Measurements from ENCODE around the gene ST8SIA4.

ST8SIA4 gene

DNA sequence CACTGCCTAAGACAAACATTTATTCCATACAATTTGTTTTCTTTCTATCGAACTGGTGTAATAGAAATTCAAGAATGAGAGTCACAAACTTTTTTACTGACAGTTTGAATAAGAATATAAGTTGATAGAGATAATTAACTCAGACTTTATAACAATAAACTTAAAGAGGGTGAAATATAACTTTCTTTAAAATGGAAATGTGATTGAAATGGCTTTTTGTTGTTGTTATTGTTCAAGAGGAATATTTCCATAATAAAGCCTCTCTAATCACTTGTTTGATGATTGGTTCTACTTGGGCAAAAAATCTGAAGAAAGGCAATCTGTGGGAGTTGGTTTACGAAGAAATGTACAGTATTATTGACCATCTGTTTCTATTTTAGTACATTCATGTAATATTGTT is 79.3 kb downstream of the ST8SIA4 start:
- peaks cover 16% of the 10 kb centered on the region for H3K4me1 ChIP-seq (ENCODE audit: control insufficient read depth, low read depth, low read length)
- H3K9me3 ChIP-seq (ENCODE audit: control insufficient read depth, low read depth, low read length): no peaks in the 10 kb centered on the region
- no peak overlapping the region for H3K9ac ChIP-seq (ENCODE audit: low read length)
- no peaks in the 10 kb centered on the region for H3K36me3 ChIP-seq (ENCODE audit: control insufficient read depth, low read depth, low read length)
- H3K27ac ChIP-seq (ENCODE audit: low read length): no peak overlapping the region
- H3K27me3 ChIP-seq (ENCODE audit: control insufficient read depth, insufficient read depth, low read length): no peaks in the 10 kb centered on the region
- no peak overlapping the region for H3K4me3 ChIP-seq (ENCODE audit: low read length)

DNA sequence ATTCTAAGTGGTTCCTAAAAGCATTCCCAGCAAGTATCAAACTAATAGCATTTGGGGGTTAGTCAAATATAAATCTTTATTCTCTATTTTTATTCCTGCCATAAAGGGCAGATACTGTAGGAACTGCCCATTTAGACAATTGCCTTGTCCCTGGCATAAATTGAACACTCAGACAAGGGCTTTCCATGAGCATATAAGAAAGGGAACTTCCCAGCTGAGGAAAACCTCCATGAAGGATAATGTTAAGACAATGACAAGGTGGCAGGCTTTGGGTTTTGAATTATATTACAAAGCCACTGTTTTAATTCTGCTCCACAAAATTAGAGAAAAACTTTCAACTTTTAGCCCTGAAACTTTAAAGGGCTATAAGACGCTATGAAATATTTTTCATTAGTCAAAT is 81.3 kb downstream of the ST8SIA4 start:
- Histone ChIP-seq H3K27me3 (ENCODE audit: control insufficient read depth, insufficient read depth, low read length) (no peaks in the 10 kb centered on the region), H3K4me1 (ENCODE audit: control insufficient read depth, low read depth, low read length) (peaks cover 7% of the 10 kb centered on the region), H3K9me3 (ENCODE audit: control insufficient read depth, low read depth, low read length) (no peaks in the 10 kb centered on the region), H3K27ac (ENCODE audit: low read length) (no peak overlapping the region), H3K36me3 (ENCODE audit: control insufficient read depth, low read depth, low read length) (no peaks in the 10 kb centered on the region), H3K4me3 (ENCODE audit: low read length) (no peak overlapping the region), H3K9ac (ENCODE audit: low read length) (no peak overlapping the region)

DNA sequence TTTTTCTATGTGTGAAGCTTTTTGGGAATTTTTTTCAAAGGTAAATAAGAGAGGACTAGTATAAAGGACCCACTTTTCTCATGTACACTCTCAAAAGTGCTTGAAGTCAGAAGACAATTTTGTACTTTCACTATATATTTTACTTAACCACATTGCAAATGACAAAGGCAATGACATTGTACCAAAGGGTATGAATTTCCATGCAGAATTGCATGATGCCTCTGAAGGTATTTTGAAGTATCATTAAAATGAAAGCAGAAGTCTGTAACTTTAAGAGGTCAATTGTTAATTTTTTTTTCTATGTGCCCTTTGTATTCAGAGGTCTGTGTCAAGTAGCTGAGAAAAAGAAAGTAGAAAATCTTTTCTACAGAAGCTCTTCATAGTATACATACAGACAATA is 84.7 kb downstream of the ST8SIA4 start:
- H3K27ac ChIP-seq (ENCODE audit: low read length): no peak overlapping the region
- no peaks in the 10 kb centered on the region for H3K36me3 ChIP-seq (ENCODE audit: control insufficient read depth, low read depth, low read length)
- H3K9me3 ChIP-seq (ENCODE audit: control insufficient read depth, low read depth, low read length): no peaks in the 10 kb centered on the region
- no peak overlapping the region for H3K9ac ChIP-seq (ENCODE audit: low read length)
- H3K27me3 ChIP-seq (ENCODE audit: control insufficient read depth, insufficient read depth, low read length): no peaks in the 10 kb centered on the region
- no peaks in the 10 kb centered on the region for H3K4me1 ChIP-seq (ENCODE audit: control insufficient read depth, low read depth, low read length)
- no peak overlapping the region for H3K4me3 ChIP-seq (ENCODE audit: low read length)

DNA sequence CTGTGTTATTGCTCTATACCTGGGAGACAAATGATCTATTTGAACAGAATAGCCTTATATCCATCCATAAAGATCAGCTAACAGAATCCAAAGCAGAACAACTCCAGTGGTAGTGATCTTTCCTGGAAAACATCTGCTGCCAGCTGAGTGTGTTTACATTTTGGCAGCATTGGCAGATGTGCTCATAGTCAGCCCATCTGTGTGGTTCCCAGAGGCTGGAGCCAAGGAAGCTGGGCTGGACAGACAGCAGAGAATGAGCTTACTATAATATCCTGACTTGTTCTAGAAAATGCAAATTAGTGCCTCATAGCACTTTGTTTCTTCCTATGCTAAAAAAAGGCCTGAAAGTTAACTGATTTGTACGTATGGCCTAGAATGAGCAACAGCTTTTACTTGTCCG is 99.7 kb downstream of the ST8SIA4 start:
- Histone ChIP-seq H3K27me3 (ENCODE audit: control insufficient read depth, insufficient read depth, low read length) (no peaks in the 10 kb centered on the region), H3K9me3 (ENCODE audit: control insufficient read depth, low read depth, low read length) (no peaks in the 10 kb centered on the region), H3K4me3 (ENCODE audit: low read length) (no peak overlapping the region), H3K36me3 (ENCODE audit: control insufficient read depth, low read depth, low read length) (no peaks in the 10 kb centered on the region), H3K4me1 (ENCODE audit: control insufficient read depth, low read depth, low read length) (peaks cover 4% of the 10 kb centered on the region), H3K27ac (ENCODE audit: low read length) (no peak overlapping the region), H3K9ac (ENCODE audit: low read length) (no peak overlapping the region)

DNA sequence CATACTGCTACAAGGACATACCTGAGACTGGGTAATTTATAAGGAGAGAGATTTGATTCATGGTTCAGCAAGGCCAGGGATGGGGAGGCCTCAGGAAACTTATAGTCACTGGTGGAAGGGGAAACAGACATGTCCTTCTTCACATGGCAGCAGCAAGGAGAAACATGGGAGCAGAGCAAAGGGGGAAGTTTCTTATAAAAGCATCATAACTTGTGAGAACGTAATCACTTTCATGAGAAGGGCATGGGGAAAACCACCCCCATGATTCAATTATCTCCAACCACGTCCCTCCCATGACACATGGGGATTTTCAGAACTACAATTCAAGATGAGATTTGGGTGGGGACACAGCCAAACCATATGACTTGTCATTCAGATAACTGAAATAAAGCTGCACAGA is 100.9 kb downstream of the ST8SIA4 start:
- Histone ChIP-seq H3K36me3 (ENCODE audit: control insufficient read depth, low read depth, low read length) (no peaks in the 10 kb centered on the region), H3K4me1 (ENCODE audit: control insufficient read depth, low read depth, low read length) (peaks cover 2% of the 10 kb centered on the region)

DNA sequence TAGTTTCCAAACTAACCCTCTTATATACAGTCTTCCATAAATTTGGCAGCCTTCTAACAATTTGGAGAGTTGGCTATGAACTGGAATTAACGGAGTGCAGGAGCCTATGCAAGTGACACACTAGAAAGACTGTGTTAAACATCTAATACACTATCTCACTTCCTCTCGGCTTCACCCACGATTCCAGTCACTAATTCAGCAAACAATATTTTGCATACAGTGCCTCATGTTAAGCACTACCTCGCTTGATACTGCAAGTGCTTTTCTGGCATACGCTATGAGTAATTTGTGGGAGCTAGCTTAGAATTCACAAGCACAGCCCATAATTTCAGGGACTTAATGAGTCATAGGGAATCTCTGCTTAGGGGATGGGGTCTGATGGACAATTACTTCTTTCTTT is 102.5 kb downstream of the ST8SIA4 start:
- Histone ChIP-seq H3K9ac (ENCODE audit: low read length) (no peak overlapping the region), H3K27ac (ENCODE audit: low read length) (no peak overlapping the region), H3K9me3 (ENCODE audit: control insufficient read depth, low read depth, low read length) (no peaks in the 10 kb centered on the region)

More for the DNA sequence above, 100.9 kb downstream of the ST8SIA4 start:
- H3K9ac ChIP-seq (ENCODE audit: low read length): no peak overlapping the region
- H3K9me3 ChIP-seq (ENCODE audit: control insufficient read depth, low read depth, low read length): no peaks in the 10 kb centered on the region
- H3K4me3 ChIP-seq (ENCODE audit: low read length): no peak overlapping the region
- H3K27ac ChIP-seq (ENCODE audit: low read length): no peak overlapping the region
- H3K27me3 ChIP-seq (ENCODE audit: control insufficient read depth, insufficient read depth, low read length): no peaks in the 10 kb centered on the region

DNA sequence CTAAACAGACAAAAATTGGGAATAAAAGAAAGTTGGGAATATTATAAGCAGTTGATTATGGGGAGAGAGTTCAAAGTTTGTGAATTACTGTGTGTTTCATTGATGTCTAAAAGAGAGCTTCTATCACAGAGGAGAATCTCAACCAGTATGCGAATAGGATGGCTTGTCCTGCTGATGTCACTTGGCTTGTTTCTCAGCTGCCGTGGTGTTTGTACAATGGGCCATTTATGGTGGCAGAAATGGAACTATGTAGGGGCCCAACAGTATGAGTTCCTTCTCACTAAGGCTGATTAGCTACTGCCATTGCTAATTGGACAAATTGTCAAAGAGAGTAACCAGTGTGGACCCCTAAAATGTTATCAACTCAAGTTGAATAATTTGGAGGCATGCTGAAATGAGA is 103.9 kb downstream of the ST8SIA4 start:
- H3K9me3 ChIP-seq (ENCODE audit: control insufficient read depth, low read depth, low read length): no peaks in the 10 kb centered on the region
- H3K27ac ChIP-seq (ENCODE audit: low read length): no peak overlapping the region
- no peak overlapping the region for H3K4me3 ChIP-seq (ENCODE audit: low read length)
- no peak overlapping the region for H3K9ac ChIP-seq (ENCODE audit: low read length)
- H3K4me1 ChIP-seq (ENCODE audit: control insufficient read depth, low read depth, low read length): no peaks in the 10 kb centered on the region
- no peaks in the 10 kb centered on the region for H3K36me3 ChIP-seq (ENCODE audit: control insufficient read depth, low read depth, low read length)
- no peaks in the 10 kb centered on the region for H3K27me3 ChIP-seq (ENCODE audit: control insufficient read depth, insufficient read depth, low read length)

More for the DNA sequence above, 102.5 kb downstream of the ST8SIA4 start:
- H3K4me3 ChIP-seq (ENCODE audit: low read length): no peak overlapping the region
- H3K36me3 ChIP-seq (ENCODE audit: control insufficient read depth, low read depth, low read length): no peaks in the 10 kb centered on the region
- no peaks in the 10 kb centered on the region for H3K27me3 ChIP-seq (ENCODE audit: control insufficient read depth, insufficient read depth, low read length)
- no peaks in the 10 kb centered on the region for H3K4me1 ChIP-seq (ENCODE audit: control insufficient read depth, low read depth, low read length)

DNA sequence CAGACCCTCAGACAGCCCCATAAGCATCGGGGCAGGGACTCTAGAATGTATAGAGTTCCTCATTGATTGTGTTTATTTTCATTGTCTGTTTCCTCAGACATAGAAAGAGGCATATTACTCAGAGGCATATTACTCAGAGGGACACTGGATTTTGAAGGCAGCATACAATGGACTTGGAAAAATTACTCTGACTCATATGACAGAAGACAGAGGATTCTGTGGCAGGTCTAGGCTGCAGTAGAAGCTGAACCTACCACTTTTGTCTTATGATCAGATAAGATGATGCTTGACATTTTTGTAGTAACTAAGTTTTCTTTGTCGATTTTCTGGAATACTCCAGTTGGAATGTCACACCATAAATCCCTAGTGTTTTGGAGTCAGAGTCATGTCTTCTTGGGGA is 105.2 kb downstream of the ST8SIA4 start:
- no peak overlapping the region for H3K4me3 ChIP-seq (ENCODE audit: low read length)
- no peaks in the 10 kb centered on the region for H3K4me1 ChIP-seq (ENCODE audit: control insufficient read depth, low read depth, low read length)
- no peaks in the 10 kb centered on the region for H3K9me3 ChIP-seq (ENCODE audit: control insufficient read depth, low read depth, low read length)
- H3K27me3 ChIP-seq (ENCODE audit: control insufficient read depth, insufficient read depth, low read length): no peaks in the 10 kb centered on the region
- no peak overlapping the region for H3K9ac ChIP-seq (ENCODE audit: low read length)
- no peaks in the 10 kb centered on the region for H3K36me3 ChIP-seq (ENCODE audit: control insufficient read depth, low read depth, low read length)
- H3K27ac ChIP-seq (ENCODE audit: low read length): no peak overlapping the region

DNA sequence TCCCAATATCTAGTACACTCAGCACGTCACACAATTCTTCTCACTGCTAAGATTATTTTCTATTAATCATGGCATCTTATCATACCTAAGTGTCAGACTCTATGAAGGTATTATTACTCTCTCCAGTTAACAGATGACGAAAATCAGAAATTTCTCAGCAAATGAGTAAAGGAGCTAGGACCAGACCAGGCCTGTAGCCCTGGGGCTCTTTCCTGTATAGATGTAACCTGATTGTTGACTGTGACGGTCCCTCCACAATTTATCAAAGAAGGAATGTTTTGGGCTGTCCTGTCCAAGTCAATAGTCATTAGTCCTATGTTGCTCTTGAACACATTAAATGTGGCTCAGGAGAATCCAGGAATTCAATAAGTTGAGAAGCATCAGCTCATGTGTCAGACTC is 106.2 kb downstream of the ST8SIA4 start:
- H3K27me3 ChIP-seq (ENCODE audit: control insufficient read depth, insufficient read depth, low read length): no peaks in the 10 kb centered on the region
- H3K36me3 ChIP-seq (ENCODE audit: control insufficient read depth, low read depth, low read length): no peaks in the 10 kb centered on the region
- H3K9me3 ChIP-seq (ENCODE audit: control insufficient read depth, low read depth, low read length): no peaks in the 10 kb centered on the region
- H3K9ac ChIP-seq (ENCODE audit: low read length): no peak overlapping the region
- no peak overlapping the region for H3K4me3 ChIP-seq (ENCODE audit: low read length)
- H3K27ac ChIP-seq (ENCODE audit: low read length): no peak overlapping the region
- H3K4me1 ChIP-seq (ENCODE audit: control insufficient read depth, low read depth, low read length): peaks cover 3% of the 10 kb centered on the region

DNA sequence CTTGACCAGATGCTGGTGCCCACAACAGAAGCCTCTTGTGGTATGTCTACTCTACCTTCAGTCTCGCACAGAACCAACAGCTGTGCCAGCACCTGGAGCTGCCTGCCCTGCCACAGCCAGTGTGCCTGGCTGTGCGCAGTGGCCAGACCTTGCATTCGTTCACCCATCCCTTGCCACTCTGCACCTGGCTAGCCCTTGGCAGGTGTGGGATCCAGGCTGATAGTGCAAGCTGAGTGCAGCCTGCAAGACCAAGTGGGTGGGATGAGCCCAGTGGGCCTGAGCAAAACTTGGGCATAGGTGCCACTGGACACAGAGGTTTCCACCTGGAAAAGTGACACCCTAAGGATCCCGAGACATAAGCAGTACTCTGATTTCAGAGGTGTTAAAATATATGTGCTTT is 108.2 kb downstream of the ST8SIA4 start:
- Histone ChIP-seq H3K9ac (ENCODE audit: low read length) (no peak overlapping the region), H3K4me3 (ENCODE audit: low read length) (no peak overlapping the region), H3K9me3 (ENCODE audit: control insufficient read depth, low read depth, low read length) (no peaks in the 10 kb centered on the region), H3K4me1 (ENCODE audit: control insufficient read depth, low read depth, low read length) (peaks cover 17% of the 10 kb centered on the region), H3K36me3 (ENCODE audit: control insufficient read depth, low read depth, low read length) (no peaks in the 10 kb centered on the region), H3K27ac (ENCODE audit: low read length) (no peak overlapping the region), H3K27me3 (ENCODE audit: control insufficient read depth, insufficient read depth, low read length) (no peaks in the 10 kb centered on the region)

DNA sequence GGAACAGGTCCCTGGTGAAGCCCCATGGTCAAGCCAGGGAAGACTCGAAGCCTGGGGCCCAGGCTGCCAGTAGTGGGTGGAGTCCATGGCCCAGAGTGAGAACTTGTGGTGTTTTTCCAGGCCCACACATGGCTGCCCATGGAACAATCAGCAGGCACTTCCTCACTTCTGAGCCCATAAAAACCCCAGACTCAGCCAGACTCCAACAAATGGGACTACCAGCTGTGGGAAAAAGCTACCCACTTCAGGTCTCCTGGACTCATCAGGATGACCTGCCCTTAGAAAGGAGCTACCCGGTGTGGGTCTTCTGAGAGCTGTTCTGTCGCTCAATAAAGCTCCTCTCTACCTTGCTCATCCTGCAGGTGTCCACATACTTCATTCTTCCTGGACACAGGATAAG is 108.9 kb downstream of the ST8SIA4 start:
- Histone ChIP-seq H3K4me1 (ENCODE audit: control insufficient read depth, low read depth, low read length) (peaks cover 20% of the 10 kb centered on the region), H3K9me3 (ENCODE audit: control insufficient read depth, low read depth, low read length) (no peaks in the 10 kb centered on the region), H3K9ac (ENCODE audit: low read length) (no peak overlapping the region), H3K27me3 (ENCODE audit: control insufficient read depth, insufficient read depth, low read length) (no peaks in the 10 kb centered on the region), H3K27ac (ENCODE audit: low read length) (no peak overlapping the region), H3K36me3 (ENCODE audit: control insufficient read depth, low read depth, low read length) (no peaks in the 10 kb centered on the region), H3K4me3 (ENCODE audit: low read length) (no peak overlapping the region)

DNA sequence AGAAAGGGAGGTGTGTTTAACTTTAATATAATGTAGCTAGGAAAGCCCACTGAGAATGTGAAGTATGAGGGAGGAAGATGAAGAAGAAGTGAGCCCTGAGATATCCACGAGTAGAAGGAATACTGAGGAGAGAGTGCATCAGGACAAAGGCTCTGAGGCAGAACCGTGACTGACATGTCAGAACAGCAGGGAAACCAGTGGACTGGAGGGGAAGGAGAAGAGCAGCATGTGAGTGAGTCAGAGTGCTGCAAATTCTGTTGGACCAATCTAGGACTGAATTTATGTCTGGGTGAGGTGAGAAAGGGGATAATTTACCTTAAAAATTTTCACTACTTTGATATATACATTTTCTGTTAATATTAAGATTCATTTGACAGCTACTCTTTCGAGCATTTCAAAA is 110.3 kb downstream of the ST8SIA4 start:
- Histone ChIP-seq H3K9me3 (ENCODE audit: control insufficient read depth, low read depth, low read length) (no peaks in the 10 kb centered on the region), H3K27me3 (ENCODE audit: control insufficient read depth, insufficient read depth, low read length) (no peaks in the 10 kb centered on the region), H3K4me3 (ENCODE audit: low read length) (no peak overlapping the region), H3K4me1 (ENCODE audit: control insufficient read depth, low read depth, low read length) (peaks cover 20% of the 10 kb centered on the region), H3K9ac (ENCODE audit: low read length) (no peak overlapping the region), H3K36me3 (ENCODE audit: control insufficient read depth, low read depth, low read length) (no peaks in the 10 kb centered on the region), H3K27ac (ENCODE audit: low read length) (no peak overlapping the region)
